Measurements from ENCODE around the gene PTPRZ1.

- no peak for TF ChIP-seq SIN3A (IDR thresholded peaks at IDR 0.05; ENCODE audit: borderline replicate concordance, insufficient read depth, low read length)
- TF ChIP-seq REST (IDR thresholded peaks at IDR 0.05; ENCODE audit: insufficient read depth in 1 of 2, low read depth in 2 of 2, low read length in 2 of 2): no peak
Measured at GRCh38 chr7:122033641-122034040, 160.7 kb downstream of the PTPRZ1 start.
